ENCODE results near the gene TMEM131L.
A peak's percentile ranks its signal among the peaks of the same experiment; 100 is the strongest.

TMEM131L gene

DNA sequence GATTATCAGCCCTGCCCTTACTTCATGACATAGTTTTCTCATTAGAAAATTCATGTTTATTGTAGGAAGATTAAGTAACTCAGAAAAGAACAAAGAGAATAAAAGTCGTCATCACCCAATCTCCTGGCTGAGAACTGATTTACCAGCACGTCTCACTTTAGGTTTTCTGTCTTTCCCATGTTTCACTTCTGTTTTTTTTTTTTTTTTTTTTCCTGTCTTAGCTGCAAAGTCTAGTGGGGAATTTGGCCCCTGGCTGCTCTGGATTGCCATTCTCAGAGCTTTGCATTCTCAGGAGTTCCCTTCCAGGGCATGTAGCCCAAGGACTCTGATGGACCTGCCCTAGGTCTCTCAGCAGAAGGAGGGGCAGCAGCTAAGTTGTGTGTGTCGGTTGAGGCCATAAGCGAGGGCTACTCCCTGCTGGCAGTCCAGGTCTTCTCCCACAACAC lies 57.8 kb downstream of the TMEM131L start:
- no peak for DNase-seq (ENCODE audit: low read depth)

DNA sequence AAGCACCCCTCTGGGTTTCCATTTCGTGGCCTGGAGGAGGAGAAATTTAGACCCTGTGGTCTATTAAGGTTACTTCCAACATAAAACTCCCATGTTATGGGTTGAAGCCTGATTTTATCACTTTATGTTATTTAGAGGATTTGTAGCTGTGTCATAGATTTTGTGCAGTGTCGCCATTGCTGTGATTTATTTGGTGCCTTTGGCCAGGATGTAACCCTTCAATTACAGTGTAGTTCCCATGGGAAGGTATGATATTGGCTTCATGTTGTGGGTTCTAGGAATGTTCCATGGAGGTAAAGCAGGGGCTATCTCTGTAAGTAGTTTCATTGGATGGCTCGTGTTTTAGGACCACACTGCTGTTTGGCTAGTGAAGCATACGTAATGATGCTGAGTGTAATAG lies 58.5 kb downstream of the TMEM131L start:
- DNase-seq (ENCODE audit: low read depth) = no peak

GRCh38 chr4:153527690-153528089 lies 61.5 kb downstream of the TMEM131L start:
- DNase-seq (ENCODE audit: low read depth) = no peak

DNA sequence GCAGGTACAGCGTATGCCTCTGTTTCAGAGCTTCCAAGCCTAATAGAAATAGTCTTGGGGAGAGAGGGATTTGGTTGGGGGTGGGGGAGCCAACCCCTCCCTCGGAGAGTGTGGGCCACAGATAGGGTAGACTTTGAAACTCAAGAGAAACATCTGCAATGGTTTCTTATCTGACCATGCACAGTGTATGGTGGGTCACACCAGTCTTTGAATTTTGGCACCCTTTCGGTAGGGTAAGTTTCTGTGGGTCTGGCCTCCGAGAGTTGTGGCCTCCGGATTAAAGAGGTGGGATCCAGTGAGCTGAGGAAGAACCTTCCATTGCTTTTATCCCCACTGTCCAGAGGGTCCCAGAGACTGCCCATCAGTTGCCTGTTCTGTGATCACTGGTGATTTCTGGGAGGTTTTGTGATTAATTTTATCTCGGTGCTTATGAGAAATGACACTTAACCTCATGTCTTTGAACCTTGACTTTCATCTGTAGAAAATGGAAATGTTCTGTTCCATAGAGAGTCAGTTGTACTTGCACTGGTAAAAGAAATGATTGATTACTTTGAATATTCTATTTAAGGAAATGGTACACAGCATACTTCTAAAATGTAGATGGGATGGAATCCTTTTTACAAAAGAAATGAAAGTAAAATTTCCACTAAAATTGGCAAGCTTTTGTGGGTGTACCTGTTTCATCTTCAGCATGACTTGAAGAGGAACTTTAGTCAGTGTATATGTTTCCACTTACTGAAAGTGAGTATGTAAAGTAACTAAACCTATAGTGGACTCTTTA lies 62.7 kb downstream of the TMEM131L start:
- DNase-seq (ENCODE audit: low read depth) = no peak

- DNase-seq (ENCODE audit: low read depth) = no peak
These were observed 63.5 kb downstream of the TMEM131L start for GRCh38 chr4:153529646-153530045.

DNA sequence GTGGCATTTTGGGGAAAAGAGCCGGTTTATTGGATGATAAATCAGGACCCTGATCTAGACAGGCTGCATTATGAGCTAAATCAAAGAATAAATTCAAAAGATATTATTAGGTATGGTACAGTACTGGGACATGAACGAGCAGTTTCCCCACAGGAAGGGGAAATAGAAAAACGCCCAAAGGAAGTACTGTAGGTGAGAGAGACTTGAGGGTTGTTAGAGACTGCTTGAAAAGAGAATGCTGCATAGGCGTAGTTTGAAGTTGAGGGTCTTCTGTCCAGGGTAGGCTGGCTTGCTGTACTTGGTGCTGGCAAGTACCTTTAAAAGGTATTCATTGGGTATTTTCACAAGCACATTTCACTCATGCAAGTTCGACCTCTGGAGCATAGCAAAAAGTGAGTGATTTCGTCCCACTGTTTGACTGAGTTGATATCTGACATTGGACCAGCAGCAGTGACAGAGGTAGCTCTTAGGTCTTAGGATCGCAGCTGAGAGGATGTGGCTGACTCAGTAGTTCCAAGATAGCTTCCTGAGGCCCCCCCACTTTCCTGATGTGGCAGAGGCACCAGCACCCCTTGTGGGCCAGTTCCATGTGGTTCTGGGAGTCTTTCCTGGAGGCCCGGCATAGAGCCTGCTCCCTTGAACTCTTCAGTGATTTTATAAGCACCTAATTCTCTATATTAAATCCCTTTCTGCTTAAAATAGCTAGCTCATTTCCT lies 64.3 kb downstream of the TMEM131L start:
- no peak for DNase-seq (ENCODE audit: low read depth)

DNA sequence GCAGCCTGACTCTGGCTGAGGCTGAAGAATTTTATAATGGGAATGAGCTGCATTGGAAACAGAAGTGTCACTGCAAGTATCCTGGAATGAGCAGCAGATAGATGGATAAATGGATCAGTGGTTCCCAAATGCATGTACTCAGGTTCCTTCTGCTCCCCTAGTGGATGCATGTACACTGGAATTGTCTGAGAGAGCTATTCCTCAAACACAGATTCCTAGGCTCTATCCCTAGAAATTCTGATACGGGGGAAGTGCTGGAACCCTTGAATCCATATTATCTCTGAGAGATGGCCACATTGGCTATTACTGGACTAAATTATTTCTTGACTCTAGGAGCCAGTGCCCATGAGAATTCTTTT lies 64.8 kb downstream of the TMEM131L start:
- DNase-seq (ENCODE audit: low read depth) = no peak

GRCh38 chr4:153531976-153532626 lies 65.9 kb downstream of the TMEM131L start:
- DNase-seq (ENCODE audit: low read depth) = no peak

- no peak for DNase-seq (ENCODE audit: low read depth)
These were observed 66.5 kb downstream of the TMEM131L start for GRCh38 chr4:153532636-153533035.

- no peak for DNase-seq (ENCODE audit: low read depth)
These were observed 67.2 kb downstream of the TMEM131L start for GRCh38 chr4:153533387-153533786.

- no peak for DNase-seq (ENCODE audit: low read depth)
These were observed 68.9 kb downstream of the TMEM131L start for GRCh38 chr4:153534792-153535629.

- DNase-seq (ENCODE audit: low read depth) = peak; percentile 38
These were observed 69.8 kb downstream of the TMEM131L start for GRCh38 chr4:153535772-153536513.

DNA sequence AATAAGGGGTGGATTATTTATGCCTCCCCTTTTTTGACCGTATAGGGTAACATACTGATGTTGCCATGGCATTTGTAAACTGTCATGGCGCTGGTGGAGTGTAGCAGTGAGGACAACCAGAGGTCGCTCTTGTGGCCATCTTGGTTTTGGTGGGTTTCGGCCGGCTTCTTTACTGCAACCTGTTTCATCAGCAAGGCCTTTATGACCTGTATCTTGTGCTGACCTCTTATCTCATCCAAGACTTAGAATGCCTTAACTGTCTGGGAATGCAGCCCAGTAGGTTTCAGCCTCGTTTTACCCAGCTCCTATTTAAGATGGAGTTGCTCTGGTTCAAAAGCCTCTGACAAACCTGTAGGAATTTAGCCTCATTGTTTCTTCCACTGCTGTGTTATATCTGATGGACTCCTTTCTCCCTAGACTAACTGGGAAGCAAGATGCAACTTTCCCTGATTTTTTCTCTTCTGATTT lies 71.4 kb downstream of the TMEM131L start:
- DNase-seq (ENCODE audit: low read depth) = no peak

GRCh38 chr4:153538487-153539357 lies 72.6 kb downstream of the TMEM131L start:
- DNase-seq (ENCODE audit: low read depth) = peak; percentile 29

GRCh38 chr4:153539422-153539821 lies 73.3 kb downstream of the TMEM131L start:
- DNase-seq (ENCODE audit: low read depth) = no peak

DNA sequence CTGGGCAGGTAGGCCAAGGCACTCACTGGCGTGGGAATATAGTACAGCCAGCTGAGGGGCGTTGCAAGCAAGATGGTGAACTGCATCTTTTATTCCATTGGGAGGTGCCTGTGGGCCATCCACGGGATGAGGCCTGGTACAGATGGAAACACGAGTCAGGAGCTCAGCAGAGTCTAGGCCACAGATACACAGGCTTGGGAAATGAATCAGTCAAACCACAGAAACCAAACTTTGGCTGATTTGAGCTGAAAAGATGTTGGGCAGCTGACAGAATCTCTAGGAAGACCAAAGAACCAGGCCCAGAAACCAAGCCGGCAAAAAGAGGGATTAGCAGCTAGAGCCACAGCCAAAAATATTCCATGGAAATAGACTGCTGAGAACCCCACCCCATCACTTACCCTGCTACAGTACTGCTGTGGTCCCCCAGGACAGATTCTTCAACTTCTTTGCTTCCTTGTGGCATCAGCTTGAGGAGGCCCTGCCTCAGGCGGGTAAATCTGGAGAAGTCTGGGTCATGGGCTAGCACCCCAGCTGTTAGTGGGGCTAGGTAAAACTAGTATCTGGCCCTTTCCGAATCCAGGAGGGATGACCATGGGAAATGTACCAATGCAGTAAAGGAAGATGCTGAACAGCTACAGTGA lies 75.4 kb downstream of the TMEM131L start:
- peak; percentile 93 for DNase-seq (ENCODE audit: low read depth)

GRCh38 chr4:153542131-153542530 lies 76.0 kb downstream of the TMEM131L start:
- no peak for DNase-seq (ENCODE audit: low read depth)

DNA sequence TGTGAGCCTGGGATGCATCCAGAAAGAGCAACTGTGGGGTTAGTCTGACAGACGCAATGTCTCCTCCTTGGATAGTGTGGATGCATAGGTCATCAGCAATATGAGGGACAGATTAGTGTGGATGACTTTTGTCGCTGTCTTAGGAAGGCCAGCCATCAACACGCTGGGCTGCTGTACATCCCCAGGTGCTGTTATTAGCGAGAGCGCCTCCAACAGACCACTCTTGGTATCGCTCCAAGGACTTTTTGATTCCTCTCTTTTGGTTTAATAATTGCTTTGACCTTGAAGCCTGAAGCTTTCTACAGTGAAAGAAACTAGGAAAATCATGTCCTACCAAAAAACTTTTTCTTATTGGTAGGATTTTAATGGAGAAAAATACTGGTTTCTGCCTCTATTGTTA lies 76.7 kb downstream of the TMEM131L start:
- no peak for DNase-seq (ENCODE audit: low read depth)

DNA sequence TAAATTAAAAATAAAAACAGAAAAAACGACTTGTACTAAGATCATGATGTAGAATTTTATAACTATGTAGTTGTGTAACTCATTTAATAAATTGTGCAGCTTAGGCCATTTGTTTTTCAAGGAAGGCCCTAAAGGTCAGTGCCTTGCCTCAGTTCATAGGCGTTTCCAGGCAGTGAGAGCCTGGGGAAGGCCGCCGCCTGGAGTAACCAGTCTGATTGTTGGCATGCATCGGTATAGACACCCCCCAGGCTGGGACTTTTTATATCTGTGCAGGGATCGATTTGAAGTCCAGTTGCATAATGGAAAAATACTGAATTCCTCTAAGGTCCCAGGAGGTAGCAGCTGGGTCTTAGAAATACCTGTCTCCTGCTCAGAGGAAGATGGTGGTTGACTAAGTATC lies 77.2 kb downstream of the TMEM131L start:
- no peak for DNase-seq (ENCODE audit: low read depth)

DNA sequence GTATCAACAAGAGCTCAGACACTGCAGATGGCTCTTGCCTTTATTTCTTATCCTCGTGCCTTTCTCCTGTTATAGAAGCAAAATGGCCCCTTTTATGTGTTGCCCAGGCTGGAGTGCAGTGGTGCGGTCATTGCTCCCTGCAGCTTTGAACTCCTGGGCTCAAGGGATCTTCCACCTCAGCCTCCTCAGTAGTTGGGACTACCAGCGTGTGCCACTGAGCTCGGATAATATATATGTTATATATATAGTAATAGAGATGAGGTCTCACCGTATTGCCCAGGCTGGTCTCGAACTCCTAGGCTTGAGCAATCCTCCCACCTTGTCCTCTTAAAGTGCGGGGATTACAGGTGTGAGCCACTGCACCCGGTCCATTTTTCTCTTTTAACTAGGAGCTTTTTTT lies 79.7 kb downstream of the TMEM131L start:
- DNase-seq (ENCODE audit: low read depth) = no peak

All from EH (cell line).